K562 (cell line): Measurements from ENCODE around the gene KIF26B. TPM values are rescaled to one million over a fixed set of nuclear protein-coding genes. Genes with fewer than 3 reads are reported as not detected.

Source experiments
- ATAC-seq: fragments of 200-7000 bp; cut with Tn5 transposase; 3 replicates; pipeline ENCODE4 v1.9.1; 2020; ENCODE audit warnings: moderate library complexity
- BruUV-seq: library from RNA; stranded (reverse); fragments of 400-500 nt; replicated peaks from 2 replicates; lab custom pipeline; 2021; lab: Mats Ljungman, UMichigan
- CTCF ChIA-PET: fragments of 300-600 bp; formaldehyde crosslinking; extraction: SDS; loops from one replicate; lab custom pipeline; 2021; ENCODE audit warnings: low intra/inter-chr PET ratio; lab: Yijun Ruan, JAX
- POLR2A ChIA-PET: fragments of 300-600, 350-650 bp; sonication (Branson Sonifier 250); formaldehyde crosslinking; extraction: SDS; loops from one replicate; lab custom pipeline; 2021; ENCODE audit warnings: antibody characterized with exemption, inconsistent platforms; lab: Yijun Ruan, JAX
- DNase-seq, 4 experiments: peaks; one replicate each; pipeline versions ENCODE4 v3.0.0 to v3.0.0-alpha.2; 2011 to 2018; ENCODE audit warnings: low spot score in 3 of 4, mixed read lengths in 3 of 4; ENCODE audit errors: extremely low read depth in 1 of 4
- FAIRE-seq: peaks from 2 replicates; lab custom pipeline; 2011; peaks lifted over from hg19 to GRCh38; lab: Jason Lieb, UNC
- H2AFZ ChIP-seq: 2 replicates; pipeline ENCODE4 v1.6.0; 2011; ENCODE audit warnings: low read depth, low read length, control low read depth, inconsistent platforms
- H3K27ac ChIP-seq: fragments of 200-600 bp; 3 replicates; pipeline ENCODE4 v1.8.0; 2011; ENCODE audit warnings: low read depth, mild to moderate bottlenecking, control low read depth, inconsistent platforms, low read length, moderate library complexity, mixed read lengths; ENCODE audit errors: extremely low read depth
- H3K27me3 ChIP-seq, 2 experiments: fragments of 300-600 bp in 1 of 2; 2 replicates in 1 of 2; 3 replicates in 1 of 2; pipeline versions ENCODE4 v1.6.0 to v1.8.0; 2011; ENCODE audit warnings: inconsistent platforms in 2 of 2, low read length in 2 of 2, mild to moderate bottlenecking in 1 of 2, mixed read lengths in 1 of 2, moderate library complexity in 1 of 2; ENCODE audit not compliant: control insufficient read depth in 2 of 2, insufficient read depth in 2 of 2
- H3K36me3 ChIP-seq: fragments of 300-600 bp; 3 replicates; pipeline ENCODE4 v1.8.0; 2011; ENCODE audit warnings: mild to moderate bottlenecking, low read length, inconsistent platforms; ENCODE audit not compliant: control insufficient read depth, insufficient read depth
- H3K4me1 ChIP-seq, 2 experiments: fragments of 200-600 bp in 1 of 2; replicated peaks in 1 of 2; 2 replicates in 1 of 2; 3 replicates in 1 of 2; pipeline versions ENCODE4 v1.5.1 to v1.8.0; 2011; ENCODE audit warnings: inconsistent platforms in 2 of 2, low read length in 2 of 2, mild to moderate bottlenecking in 1 of 2, mixed read lengths in 1 of 2, moderate library complexity in 1 of 2; ENCODE audit not compliant: control insufficient read depth in 2 of 2, insufficient read depth in 2 of 2
- H3K4me2 ChIP-seq: 2 replicates; pipeline ENCODE4 v1.6.1; 2011; ENCODE audit warnings: low read length, control low read depth, inconsistent platforms, mixed read lengths; ENCODE audit not compliant: insufficient read depth
- H3K4me3 ChIP-seq: fragments of 200-600 bp; sonication (generic), shearing (Covaris generic); 2 replicates; pipeline ENCODE4 v1.5.1; 2016; ENCODE audit warnings: control low read depth, inconsistent platforms
- H3K79me2 ChIP-seq: fragments of 200-600 bp; 3 replicates; pipeline ENCODE4 v1.8.0; 2011; ENCODE audit warnings: low read length, inconsistent platforms; ENCODE audit not compliant: control insufficient read depth, insufficient read depth
- H3K9ac ChIP-seq, 2 experiments: 2 replicates each; pipeline versions ENCODE4 v1.6.0 to v1.6.1; 2011; ENCODE audit warnings: low read depth in 2 of 2, low read length in 2 of 2, control low read depth in 1 of 2, inconsistent platforms in 1 of 2, mild to moderate bottlenecking in 1 of 2, mixed read lengths in 1 of 2; ENCODE audit not compliant: insufficient read depth in 1 of 2
- H3K9me1 ChIP-seq: one replicate; pipeline ENCODE4 v1.6.0; 2011; ENCODE audit warnings: inconsistent platforms, mild to moderate bottlenecking, low read length, moderate library complexity; ENCODE audit not compliant: control insufficient read depth, insufficient read depth
- H3K9me3 ChIP-seq: replicated peaks from 2 replicates; pipeline ENCODE4 v1.5.1; 2011; ENCODE audit warnings: low read depth, low read length, inconsistent platforms; ENCODE audit not compliant: control insufficient read depth, insufficient read depth
- H4K20me1 ChIP-seq: replicated peaks from 2 replicates; pipeline ENCODE4 v1.6.1; 2011; ENCODE audit warnings: low read length, inconsistent platforms, mixed read lengths; ENCODE audit not compliant: control insufficient read depth, insufficient read depth
- ETV6 ChIP-seq, 3 experiments: fragments of 150-350 bp in 1 of 3; sonication (generic) in 1 of 3; formaldehyde crosslinking in 1 of 3; IDR thresholded peaks; 2 replicates each; pipeline versions ENCODE4 v1.6.1 to v1.8.0; 2014 to 2022; ENCODE audit warnings: borderline replicate concordance in 2 of 3, low read depth in 2 of 3, antibody characterized with exemption in 1 of 3, low read length in 1 of 3, mild to moderate bottlenecking in 1 of 3, missing genetic modification reagents in 1 of 3
- HDAC3 ChIP-seq: fragments of 450-650 bp; IDR thresholded peaks from 2 replicates; pipeline ENCODE4 v1.6.1; 2018; ENCODE audit warnings: borderline replicate concordance, mild to moderate bottlenecking, moderate library complexity; ENCODE audit not compliant: partially characterized antibody
- HNRNPL ChIP-seq: fragments of 200-400 bp; formaldehyde crosslinking; IDR thresholded peaks from 2 replicates; pipeline ENCODE4 v1.6.1; 2017; ENCODE audit warnings: low read depth, mild to moderate bottlenecking, low read length
- MECOM ChIP-seq: fragments of 250-450 bp; sonication (Bioruptor Pico); IDR thresholded peaks from 2 replicates; pipeline ENCODE4 v1.8.0; 2022; ENCODE audit warnings: inconsistent platforms
- MIER1 ChIP-seq: fragments of 450-650 bp; IDR thresholded peaks from 2 replicates; pipeline ENCODE4 v1.6.1; 2016; ENCODE audit warnings: antibody characterized with exemption, mild to moderate bottlenecking, low read depth
- MYC ChIP-seq, 2 experiments: fragments of 250-450 bp in 1 of 2; sonication (Bioruptor Pico) in 1 of 2; IDR thresholded peaks; 2 replicates each; pipeline versions ENCODE4 v1.5.1 to v1.6.1; 2012 to 2021; ENCODE audit warnings: low read depth in 2 of 2, borderline replicate concordance in 1 of 2, improper control_type of control experiment in 1 of 2, low read length in 1 of 2, mild to moderate bottlenecking in 1 of 2, moderate library complexity in 1 of 2
- POLR2G ChIP-seq: fragments of 200-400 bp; formaldehyde crosslinking; IDR thresholded peaks from 2 replicates; pipeline ENCODE4 v1.6.1; 2017; ENCODE audit warnings: low read depth, mild to moderate bottlenecking, antibody characterized with exemption, low read length, moderate library complexity
- PRMT5 ChIP-seq: sonication (generic); formaldehyde crosslinking; IDR thresholded peaks from 2 replicates; pipeline ENCODE4 v1.5.0; 2020; ENCODE audit warnings: missing genetic modification reagents
- RBBP5 ChIP-seq: fragments of 200-600 bp; sonication (generic); IDR thresholded peaks from 2 replicates; pipeline ENCODE4 v1.6.1; 2012; ENCODE audit warnings: borderline replicate concordance, mild to moderate bottlenecking, low read length, control low read depth, inconsistent platforms; ENCODE audit not compliant: insufficient read depth, poor library complexity, severe bottlenecking
- RFX1 ChIP-seq: fragments of 450-650 bp; IDR thresholded peaks from 2 replicates; pipeline ENCODE4 v1.6.1; 2016; ENCODE audit warnings: mild to moderate bottlenecking, moderate library complexity
- SP1 ChIP-seq: sonication (generic); formaldehyde crosslinking; IDR thresholded peaks from 2 replicates; pipeline ENCODE4 v1.8.1; 2022; ENCODE audit warnings: mild to moderate bottlenecking, missing genetic modification reagents
- TCFL5 ChIP-seq: fragments of 250-450 bp; sonication (Bioruptor Pico); conservative IDR thresholded peaks from 2 replicates; pipeline ENCODE4 v1.6.1; 2021; ENCODE audit warnings: mild to moderate bottlenecking, moderate library complexity, matching md5 sums
- THAP7 ChIP-seq: fragments of 250-450 bp; sonication (Bioruptor Pico); IDR thresholded peaks from 2 replicates; pipeline ENCODE4 v1.5.0; 2021
- ZNF699 ChIP-seq: fragments of 250-450 bp; sonication (Bioruptor Pico); IDR thresholded peaks from 2 replicates; pipeline ENCODE4 v1.8.0; 2021; ENCODE audit warnings: mild to moderate bottlenecking, moderate library complexity; ENCODE audit not compliant: insufficient replicate concordance
- WGBS: fragments of 100-300 bp; shearing (Covaris generic); methylation state at CpG from one replicate; pipeline ENCODE4 v1.1.6; 2016; ENCODE audit warnings: low coverage, mixed read lengths; ENCODE audit not compliant: insufficient coverage; ENCODE audit errors: missing lambda C conversion rate; 5-methylcytosine and 5-hydroxymethylcytosine counted together
- in situ Hi-C: fragments of 300-500 bp; cut with MboI; formaldehyde crosslinking; loops from 4 replicates; pipeline ENCODE4 v1.15.0; 2018; ENCODE audit warnings: inconsistent platforms, mixed read lengths
- intact Hi-C: fragments of 100-400 bp; cut with micrococcal nuclease; formaldehyde crosslinking; loops from 2 replicates; pipeline ENCODE4 v1.14.2; 2022
- polyA plus RNA-seq, 8 experiments: library from polyadenylated mRNA; depleted of rRNA in 4 of 8; stranded (reverse) in 5 of 8; unstranded in 3 of 8; fragments of >200 nt; fragmentation: Nextera tagmentation in 2 of 8; fragmentation: Illumina TruSeq in 1 of 8; extraction: Ambion mirVana in 2 of 8; extraction: Trizol in 1 of 8; gene quantifications; 2 replicates each; pipeline versions ENCODE4 v1.2.1 to v1.2.3, GENCODE V29; 2011 to 2014; ENCODE audit warnings: inconsistent platforms in 1 of 8, missing spikeins in 1 of 8
- total RNA-seq, 7 experiments: library from RNA; depleted of rRNA in 6 of 7; stranded (reverse); fragments of >200 nt in 6 of 7; fragmentation: Illumina TruSeq in 2 of 7; extraction: Trizol in 2 of 7; gene quantifications; 2 replicates each; pipeline versions ENCODE4 v1.2.1 to v1.2.3, GENCODE V29; 2011 to 2021; ENCODE audit warnings: low replicate concordance in 1 of 7

Gene KIF26B
- total and polyA plus RNA-seq, 9 of the 15 experiments (the other 6 are each of a cell fraction or from before 2014, with no cell fraction given) = 0.02 to 0.08 (median 0.03) TPM; not detected in 6

GRCh38 chr1:245437369-245438062, 282.7 kb downstream of the KIF26B start:
- no peak for FAIRE-seq
- POLR2A ChIA-PET = interaction anchor here (0.6 to 1.2 kb wide), 3 partner anchors 24 to 1718 kb away, joined by 3 read pairs; no protein-coding TSS in a partner anchor
- no TSS peak for BruUV-seq

More at GRCh38 chr1:245437369-245438062, 282.7 kb downstream of the KIF26B start:
- H3K9me1 ChIP-seq = no peaks in the 10 kb centered on the region
- 0% methylated on average over 6 of the region's 6 CpGs for WGBS
- no peak overlapping the region for H3K4me2 ChIP-seq
- no peak overlapping the region for H3K9ac ChIP-seq
- H3K27me3 ChIP-seq = peaks cover 27 to 42% of the 10 kb centered on the region in 2 experiments
- no peaks in the 10 kb centered on the region for H3K4me1 ChIP-seq
- no peaks in the 10 kb centered on the region for H3K36me3 ChIP-seq
- CTCF ChIA-PET = no interaction called here
- intact Hi-C loops = no loop called here
- no peak for TF ChIP-seq THAP7 (CRISPR knock-in tag)
- no peak for TF ChIP-seq POLR2G
- no peak for TF ChIP-seq HDAC3
- no peak for TF ChIP-seq SP1 (CRISPR knock-in tag)
- no peak for TF ChIP-seq TCFL5 (CRISPR knock-in tag)
- no peak for TF ChIP-seq MIER1
- no peak for TF ChIP-seq HNRNPL
- no peak for TF ChIP-seq MYC (IDR thresholded peaks at IDR 0.05; ENCODE audit: low read depth, low read length)
- TF ChIP-seq MYC (CRISPR knock-in tag; IDR thresholded peaks at IDR 0.05; ENCODE audit: borderline replicate concordance, low read depth) = no peak
- TF ChIP-seq RFX1 = no peak
- no peak for TF ChIP-seq RBBP5
- TF ChIP-seq PRMT5 = no peak
- no peak for TF ChIP-seq MECOM (CRISPR knock-in tag)
- TF ChIP-seq ZNF699 (CRISPR knock-in tag) = no peak
- TF ChIP-seq ETV6 (IDR thresholded peaks at IDR 0.05; ENCODE audit: borderline replicate concordance in 1 of 2, low read depth in 2 of 2, low read length in 1 of 2) = no peak
- TF ChIP-seq ETV6 (CRISPR knock-in tag; IDR thresholded peaks at IDR 0.05; ENCODE audit: borderline replicate concordance) = no peak
- TF ChIP-seq, all 486 proteins: peak for 0
- Histone ChIP-seq H4K20me1 (no peaks in the 10 kb centered on the region), H2AFZ (no peak overlapping the region), H3K9me3 (no peaks in the 10 kb centered on the region), H3K27ac (no peak overlapping the region), H3K79me2 (no peaks in the 10 kb centered on the region), H3K4me3 (no peak overlapping the region)
- no peak for DNase-seq
- no peak for ATAC-seq
- in situ Hi-C loops = no loop called here
